Cardiac muscle cell (in vitro differentiated cells and primary cell): ENCODE data around the gene VMAC. TPM values are rescaled to one million over a fixed set of nuclear protein-coding genes. Genes with fewer than 3 reads are reported as not detected.

ENCODE experiments used
- DNase-seq, 2 donors: peaks; one replicate each; pipeline versions ENCODE4 v3.0.0 to v3.0.0-alpha.2; 2010 to 2017; ENCODE audit warnings: low read depth in 1 of 2, low spot score in 1 of 2
- H3K27ac ChIP-seq: fragments of 200-600 bp; sonication (generic); 2 replicates; pipeline ENCODE4 v1.5.1; 2016
- H3K27me3 ChIP-seq: fragments of 200-600 bp; sonication (generic); 2 replicates; pipeline ENCODE4 v1.6.0; 2016; ENCODE audit warnings: control low read depth
- H3K36me3 ChIP-seq: fragments of 200-600 bp; sonication (generic); 2 replicates; pipeline ENCODE4 v1.5.1; 2016; ENCODE audit warnings: control low read depth
- H3K4me1 ChIP-seq: fragments of 200-600 bp; sonication (generic); 2 replicates; pipeline ENCODE4 v1.8.1; 2017; ENCODE audit warnings: low read depth, mild to moderate bottlenecking, mixed run types
- H3K4me3 ChIP-seq: fragments of 200-600 bp; sonication (generic); 2 replicates; pipeline ENCODE4 v1.5.1; 2016; ENCODE audit warnings: mild to moderate bottlenecking
- H3K9me3 ChIP-seq: fragments of 200-600 bp; sonication (generic); 2 replicates; pipeline ENCODE4 v1.5.1; 2017; ENCODE audit warnings: low read depth, mild to moderate bottlenecking, control low read depth
- polyA plus RNA-seq: library from polyadenylated mRNA; unstranded; fragments of >200 nt; fragmentation: Nextera tagmentation; extraction: Ambion mirVana; gene quantifications from 2 replicates; pipeline ENCODE4 v1.2.1, GENCODE V29; 2016
- total RNA-seq: library from RNA; depleted of rRNA; stranded (reverse); fragments of >200 nt; gene quantifications from 2 replicates; pipeline ENCODE4 v1.2.3, GENCODE V29; 2016
- TF ChIP-seq, protein P1 (sequence below): IDR thresholded peaks from 2 replicates; pipeline ENCODE4 v1.5.1; 2012; ENCODE audit warnings: low read depth, mild to moderate bottlenecking, low read length

Gene VMAC
- total and polyA plus RNA-seq, 2 experiments from 2014 or later, result 3.9 to 23.1 TPM

GRCh38 chr19:5959260-5960004 is 54.8 kb downstream of the VMAC start:
- DNase-seq, result no peak
- TF ChIP-seq, protein P1, sequence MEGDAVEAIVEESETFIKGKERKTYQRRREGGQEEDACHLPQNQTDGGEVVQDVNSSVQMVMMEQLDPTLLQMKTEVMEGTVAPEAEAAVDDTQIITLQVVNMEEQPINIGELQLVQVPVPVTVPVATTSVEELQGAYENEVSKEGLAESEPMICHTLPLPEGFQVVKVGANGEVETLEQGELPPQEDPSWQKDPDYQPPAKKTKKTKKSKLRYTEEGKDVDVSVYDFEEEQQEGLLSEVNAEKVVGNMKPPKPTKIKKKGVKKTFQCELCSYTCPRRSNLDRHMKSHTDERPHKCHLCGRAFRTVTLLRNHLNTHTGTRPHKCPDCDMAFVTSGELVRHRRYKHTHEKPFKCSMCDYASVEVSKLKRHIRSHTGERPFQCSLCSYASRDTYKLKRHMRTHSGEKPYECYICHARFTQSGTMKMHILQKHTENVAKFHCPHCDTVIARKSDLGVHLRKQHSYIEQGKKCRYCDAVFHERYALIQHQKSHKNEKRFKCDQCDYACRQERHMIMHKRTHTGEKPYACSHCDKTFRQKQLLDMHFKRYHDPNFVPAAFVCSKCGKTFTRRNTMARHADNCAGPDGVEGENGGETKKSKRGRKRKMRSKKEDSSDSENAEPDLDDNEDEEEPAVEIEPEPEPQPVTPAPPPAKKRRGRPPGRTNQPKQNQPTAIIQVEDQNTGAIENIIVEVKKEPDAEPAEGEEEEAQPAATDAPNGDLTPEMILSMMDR, result no peak
- Histone ChIP-seq H3K4me3 (no peak overlapping the region), H3K4me1 (peaks cover 74% of the 10 kb centered on the region), H3K27me3 (no peaks in the 10 kb centered on the region), H3K27ac (peak overlapping the region; percentile 82), H3K36me3 (no peaks in the 10 kb centered on the region), H3K9me3 (no peaks in the 10 kb centered on the region)

Other genes with a start within 250 kb of the VMAC start
- 59.1 and 90.7 TPM in 2 replicates for gene MICOS13, start 224.4 kb upstream of the VMAC start, total RNA-seq
- 134 and 173 TPM in 2 replicates for gene MICOS13, start 224.4 kb upstream of the VMAC start, polyA plus RNA-seq
- gene HSD11B1L, start 223.8 kb upstream of the VMAC start, total RNA-seq, result 62.5 and 80.5 TPM in 2 replicates
- gene HSD11B1L, start 223.8 kb upstream of the VMAC start, polyA plus RNA-seq, result 60.1 and 61.9 TPM in 2 replicates
- 829 and 1,053 TPM in 2 replicates for gene RPL36, start 214.6 kb upstream of the VMAC start, total RNA-seq
- 982 and 1,206 TPM in 2 replicates for gene RPL36, start 214.6 kb upstream of the VMAC start, polyA plus RNA-seq
- 125 and 151 TPM in 2 replicates for gene LONP1, start 184.7 kb upstream of the VMAC start, total RNA-seq
- 110 TPM in 2 replicates for gene LONP1, start 184.7 kb upstream of the VMAC start, polyA plus RNA-seq
- gene CATSPERD, start 184.2 kb upstream of the VMAC start, total RNA-seq, result 0.11 TPM in 1 of 2 replicates, not detected in the other
- gene CATSPERD, start 184.2 kb upstream of the VMAC start, polyA plus RNA-seq, result not detected in 2 replicates
- gene PRR22, start 120.1 kb upstream of the VMAC start, total RNA-seq, result 3.6 and 4.9 TPM in 2 replicates
- 1.9 and 9.7 TPM in 2 replicates for gene PRR22, start 120.1 kb upstream of the VMAC start, polyA plus RNA-seq
- 40.9 and 43.4 TPM in 2 replicates for gene DUS3L, start 113.7 kb upstream of the VMAC start, total RNA-seq
- 25.0 and 39.1 TPM in 2 replicates for gene DUS3L, start 113.7 kb upstream of the VMAC start, polyA plus RNA-seq
- 28.2 and 36.1 TPM in 2 replicates for gene NRTN, start 99.8 kb upstream of the VMAC start, total RNA-seq
- 68.2 and 85.8 TPM in 2 replicates for gene NRTN, start 99.8 kb upstream of the VMAC start, polyA plus RNA-seq
- 0.42 TPM in 1 of 2 replicates, not detected in the other for gene FUT6, start 65.2 kb upstream of the VMAC start, total RNA-seq
- not detected in 2 replicates for gene FUT6, start 65.2 kb upstream of the VMAC start, polyA plus RNA-seq
- 0.14 and 3.8 TPM in 2 replicates for gene FUT3, start 53.4 kb upstream of the VMAC start, total RNA-seq
- gene FUT3, start 53.4 kb upstream of the VMAC start, polyA plus RNA-seq, result 0.92 TPM in 1 of 2 replicates, not detected in the other
- 1.5 TPM in 1 of 2 replicates, not detected in the other for gene FUT5, start 34.3 kb upstream of the VMAC start, total RNA-seq
- gene FUT5, start 34.3 kb upstream of the VMAC start, polyA plus RNA-seq, result 8.9 TPM in 1 of 2 replicates, not detected in the other
- 295 and 485 TPM in 2 replicates for gene NDUFA11, start 1.1 kb upstream of the VMAC start, total RNA-seq
- 738 and 760 TPM in 2 replicates for gene NDUFA11, start 1.1 kb upstream of the VMAC start, polyA plus RNA-seq
- gene CAPS, start 9.4 kb downstream of the VMAC start, total RNA-seq, result 14.4 and 23.6 TPM in 2 replicates
- gene CAPS, start 9.4 kb downstream of the VMAC start, polyA plus RNA-seq, result 14.1 and 17.7 TPM in 2 replicates
- 102 and 108 TPM in 2 replicates for gene RANBP3, start 73.3 kb downstream of the VMAC start, total RNA-seq
- gene RANBP3, start 73.3 kb downstream of the VMAC start, polyA plus RNA-seq, result 17.7 and 18.3 TPM in 2 replicates
- 2.9 and 3.0 TPM in 2 replicates for gene RFX2, start 205.6 kb downstream of the VMAC start, total RNA-seq
- 3.9 and 7.7 TPM in 2 replicates for gene RFX2, start 205.6 kb downstream of the VMAC start, polyA plus RNA-seq
- gene ACSBG2, start 230.8 kb downstream of the VMAC start, total RNA-seq, result not detected in 2 replicates
- gene ACSBG2, start 230.8 kb downstream of the VMAC start, polyA plus RNA-seq, result 0.21 TPM in 1 of 2 replicates, not detected in the other